Left cardiac atrium (tissue), 4 donors: ENCODE results near the gene DDB1. TPM values are rescaled to one million over a fixed set of nuclear protein-coding genes. Genes with fewer than 3 reads are reported as not detected.

ENCODE experiments used
- ATAC-seq, 2 donors: fragments of 200-7000 bp; cut with Tn5 transposase; one replicate each; pipeline ENCODE4 v1.9.1; 2020; ENCODE audit warnings: mild to moderate bottlenecking in 2 of 2, moderate library complexity in 2 of 2
- DNase-seq: peaks from one replicate; pipeline ENCODE4 v3.0.0-alpha.2; 2020
- intact Hi-C, 2 donors: fragments of 100-400 bp; cut with DNase I; formaldehyde crosslinking; loops; one replicate each; pipeline versions ENCODE4 v1.14.1 to v1.15.1; 2022 to 2023
- long read RNA-seq: library from polyadenylated mRNA; unstranded; transcript quantifications from one replicate; pipeline ENCODE4 v2.0.0, GENCODE V29; 2021
- total RNA-seq, 2 donors: library from RNA; stranded (reverse); fragmentation: NEBNext Ultra II Directional; extraction: Animal tissue kit (Norgen Biotek cat#: 25700); gene quantifications; one replicate each; pipeline ENCODE4 v1.2.1, GENCODE V29; 2021
- donor health status: DM: no; HTN: yes; CAD: no.
- donor health status: DM: no; HTN: yes; CAD: no; lungs with severe emphysema.
- donor health status: DM: yes; HTN: yes; CAD: no.
- donor health status: Dilated cardiomyopathy.

The DDB1 gene
- total RNA-seq: 100 to 1,000 TPM; 107 to 136 TPM
- long read RNA-seq, full-length matches to known transcripts: 168 of 220 reads
- long read RNA-seq, partial matches to known transcripts: 40 of 220 reads
- long read RNA-seq, other reads (novel, unspliced or antisense): 12 of 220 reads

- ATAC-seq: peak; percentile 97
- DNase-seq: peak; percentile 97
- intact Hi-C loops: no loop called here
These were observed at the start of gene DDB1, which contains the start of gene TKFC for GRCh38 chr11:61332797-61333549. DDB1 (minus strand) TSS chr11:61333105; CDS start chr11:61332968, 137 bp downstream. TKFC (plus strand) TSS chr11:61333228; CDS start chr11:61334729, 1,501 bp downstream.

- DNase-seq (no peak), ATAC-seq (no peak)
- intact Hi-C loops: no loop called here
These were observed 48.0 kb upstream of the DDB1 start for GRCh38 chr11:61380884-61381283.

- intact Hi-C loops: no loop called here
- ATAC-seq (peak; percentile 96), DNase-seq (peak; percentile 43)
These were observed 45.9 kb upstream of the DDB1 start for GRCh38 chr11:61378713-61379313.

- intact Hi-C loops: no loop called here
- ATAC-seq (no peak), DNase-seq (no peak)
These were observed 44.7 kb upstream of the DDB1 start for GRCh38 chr11:61377461-61378160.

GRCh38 chr11:61375761-61376108 is 42.8 kb upstream of the DDB1 start:
- no peak for ATAC-seq
- intact Hi-C loops: no loop called here
- no peak for DNase-seq

- DNase-seq (no peak), ATAC-seq (no peak)
- intact Hi-C loops: no loop called here
These were observed 39.9 kb upstream of the DDB1 start for GRCh38 chr11:61372659-61373420.

GRCh38 chr11:61370349-61371005 is 37.6 kb upstream of the DDB1 start:
- ATAC-seq: no peak
- intact Hi-C loops: no loop called here
- DNase-seq: no peak

- intact Hi-C loops: no loop called here
- DNase-seq: peak; percentile 47
- ATAC-seq: peak; percentile 93 to 96
These were observed 36.8 kb upstream of the DDB1 start for GRCh38 chr11:61369372-61370348.

GRCh38 chr11:61368646-61369045 is 35.7 kb upstream of the DDB1 start:
- ATAC-seq: no peak

GRCh38 chr11:61367406-61367805 is 34.5 kb upstream of the DDB1 start:
- no peak for ATAC-seq

More at GRCh38 chr11:61368646-61369045, 35.7 kb upstream of the DDB1 start:
- intact Hi-C loops: no loop called here
- no peak for DNase-seq

GRCh38 chr11:61364012-61364675 is 31.2 kb upstream of the DDB1 start:
- no peak for DNase-seq
- no peak for ATAC-seq
- intact Hi-C loops: no loop called here

More at GRCh38 chr11:61367406-61367805, 34.5 kb upstream of the DDB1 start:
- DNase-seq: no peak
- intact Hi-C loops: no loop called here

- ATAC-seq (peak in 1 of 2 donors; percentile 7), DNase-seq (no peak)
- intact Hi-C loops: no loop called here
These were observed 29.6 kb upstream of the DDB1 start for GRCh38 chr11:61362542-61362875.

GRCh38 chr11:61361741-61362541 is 29.0 kb upstream of the DDB1 start, which contains the start of the genes CYB561A3 and TMEM138:
CYB561A3 (minus strand) TSS chr11:61361882; CDS start chr11:61356713, 5,169 bp downstream.
TMEM138 (plus strand) TSS chr11:61362374; CDS start chr11:61364391, 2,017 bp downstream.
- intact Hi-C loops: no loop called here
- DNase-seq: peak; percentile 94
- ATAC-seq: peak; percentile 97 to 98

GRCh38 chr11:61361237-61361740 is 28.4 kb upstream of the DDB1 start:
- intact Hi-C loops: no loop called here
- DNase-seq (no peak), ATAC-seq (no peak)

GRCh38 chr11:61359516-61359915 is 26.6 kb upstream of the DDB1 start:
- DNase-seq: no peak
- no peak for ATAC-seq
- intact Hi-C loops: no loop called here

GRCh38 chr11:61358566-61358965 is 25.7 kb upstream of the DDB1 start:
- DNase-seq (no peak), ATAC-seq (no peak)
- intact Hi-C loops: no loop called here
